GM18909 (cell line): ENCODE results near the gene GNG4.
"Not testable (repeated sequence)": the region's sequence is repeated elsewhere in the genome, so short reads cannot be mapped to it uniquely, and the experiment has no call there.

ENCODE experiments used
- ATAC-seq: cut with Tn5 transposase; IDR thresholded peaks from one replicate; pipeline ENCODE4 v1.9.1; 2021; ENCODE audit warnings: mild to moderate bottlenecking; ENCODE audit not compliant: unreplicated experiment, poor library complexity

Gene GNG4

DNA sequence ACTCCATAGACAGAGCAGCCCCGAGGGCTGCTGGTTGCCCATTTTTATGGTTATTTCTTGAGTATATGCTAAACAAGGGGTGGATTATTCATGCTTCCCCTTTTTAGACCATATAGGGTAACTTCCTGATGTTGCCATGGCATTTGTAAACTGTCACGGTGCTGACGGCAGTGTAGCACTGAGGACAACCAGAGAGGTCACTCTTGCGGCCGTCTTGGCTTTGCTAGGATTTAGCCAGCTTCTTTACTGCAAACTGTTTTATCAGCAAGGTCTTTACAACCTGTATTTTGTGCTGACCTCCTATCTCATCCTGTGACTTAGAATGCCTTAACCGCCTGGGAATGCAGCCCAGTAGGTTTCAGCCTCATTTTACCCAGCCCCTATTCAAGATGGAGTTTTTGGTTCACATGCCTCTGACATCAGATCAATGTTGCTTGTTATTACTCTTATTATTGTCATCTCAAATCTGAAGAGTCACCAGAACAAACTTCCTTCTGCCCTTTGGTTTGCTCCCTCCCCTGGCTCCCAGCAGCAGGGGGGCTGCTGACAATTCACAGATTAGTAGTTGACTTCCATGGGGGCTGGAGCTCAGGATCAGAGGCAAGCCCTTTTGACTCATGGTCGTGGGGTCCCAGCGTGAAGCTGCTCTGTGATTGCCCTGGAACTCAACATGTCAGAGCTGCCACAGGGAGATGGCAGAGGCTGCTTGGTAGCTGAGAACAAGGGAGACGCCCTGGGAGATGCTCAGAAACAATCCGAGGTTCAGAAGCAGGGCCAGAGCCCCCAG lies 103.0 kb downstream of the GNG4 start:
- not testable (repeated sequence) for ATAC-seq

DNA sequence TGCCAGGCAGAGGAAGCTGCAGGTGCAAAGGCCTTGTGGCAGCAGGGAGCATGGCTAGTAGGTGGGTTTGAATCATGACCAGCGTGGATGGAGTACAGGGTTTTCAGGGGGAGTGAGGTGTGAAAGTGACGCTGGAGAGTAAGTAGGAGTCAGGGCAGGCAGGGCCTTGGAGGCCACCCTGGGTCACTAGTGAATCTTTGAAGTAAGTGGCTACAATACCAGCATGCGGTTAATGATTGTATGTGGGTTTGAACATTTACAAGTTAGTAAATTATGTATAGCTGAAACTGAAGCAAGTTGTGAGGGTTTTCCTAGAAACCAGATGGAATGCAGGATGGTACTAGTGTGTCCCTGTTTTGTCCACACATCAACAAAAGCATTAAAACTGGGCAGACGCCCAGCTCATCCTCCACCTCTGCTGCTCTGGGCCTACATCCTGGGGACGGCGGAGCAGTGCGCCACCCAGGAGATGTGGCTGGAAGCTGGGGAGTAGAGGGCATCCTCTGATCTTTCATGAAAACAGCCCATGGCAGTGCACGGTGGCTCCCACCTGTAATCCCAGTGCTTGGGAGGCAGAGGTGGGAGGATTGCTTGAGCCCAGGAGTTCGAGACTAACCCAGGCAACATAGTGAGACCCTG lies 104.2 kb downstream of the GNG4 start:
- ATAC-seq, result no peak

DNA sequence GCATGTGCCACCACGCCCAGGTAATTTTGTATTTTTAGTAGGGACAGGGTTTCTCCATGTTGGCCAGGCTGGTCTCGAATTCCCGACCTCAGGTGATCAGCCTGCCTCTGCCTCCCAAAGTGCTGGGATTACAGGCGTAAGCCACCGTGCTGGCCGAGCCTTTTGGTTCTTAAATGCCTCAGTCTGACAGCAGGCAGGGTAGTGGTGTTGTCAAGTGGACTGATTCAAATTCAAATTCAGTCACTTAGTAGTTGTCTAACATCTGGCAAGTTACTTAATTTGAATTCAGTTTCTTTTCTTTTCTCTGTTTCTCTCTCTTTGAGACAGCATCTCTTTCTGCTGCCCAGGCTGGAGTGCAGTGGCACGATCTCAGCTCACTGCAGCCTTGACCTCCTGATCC lies 106.7 kb downstream of the GNG4 start:
- ATAC-seq, result not testable (repeated sequence)

DNA sequence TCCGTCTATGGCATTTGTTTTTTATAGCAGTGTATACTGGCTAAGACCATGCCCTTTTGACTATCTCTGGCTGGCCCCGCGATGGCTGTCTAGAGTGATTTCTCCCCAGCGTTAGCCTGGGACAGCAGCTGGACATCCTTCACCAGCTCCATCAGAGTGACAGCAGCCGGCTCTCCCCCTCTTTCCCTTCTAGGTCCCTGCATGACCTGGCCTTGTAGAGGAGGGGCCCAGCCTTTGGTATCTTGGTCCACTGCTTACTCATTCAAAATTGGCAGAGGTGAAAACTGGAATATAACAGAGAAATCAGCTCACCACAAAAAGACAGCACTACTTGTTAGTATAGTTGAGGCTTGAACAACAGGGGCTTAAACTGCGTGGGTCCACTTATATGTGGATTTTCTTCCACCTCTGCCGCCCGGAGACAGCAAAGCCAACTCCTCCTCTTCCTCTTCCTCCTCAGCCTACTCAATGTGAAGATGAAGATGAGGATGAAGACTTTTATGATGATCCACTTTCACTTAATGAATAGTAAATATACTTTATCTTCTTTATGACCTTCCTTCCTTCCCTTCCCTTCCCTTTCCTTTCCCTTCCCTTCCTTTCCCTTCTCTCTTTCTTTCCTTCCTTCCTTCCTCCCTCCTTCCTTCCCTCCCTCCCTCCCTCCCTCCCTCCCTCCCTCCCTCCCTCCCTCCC lies 116.0 kb downstream of the GNG4 start:
- no peak for ATAC-seq

DNA sequence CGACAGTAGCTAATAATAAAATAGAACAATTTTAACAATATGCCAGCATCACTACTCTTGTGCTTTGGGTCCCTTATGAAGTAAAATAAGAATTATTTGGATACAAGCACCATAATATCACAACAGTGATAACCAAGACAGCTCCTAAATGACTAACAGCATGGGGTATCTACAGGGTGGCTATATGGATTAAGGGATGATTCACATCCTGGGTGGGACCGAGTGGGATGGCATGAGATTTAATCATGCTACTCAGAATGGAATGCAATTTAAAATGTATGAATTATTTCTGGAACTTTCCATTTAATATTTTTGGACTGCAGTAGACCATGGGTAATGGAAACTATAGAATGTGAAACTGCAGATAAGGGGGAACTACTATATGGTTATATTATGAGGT lies 117.2 kb downstream of the GNG4 start:
- no peak for ATAC-seq

DNA sequence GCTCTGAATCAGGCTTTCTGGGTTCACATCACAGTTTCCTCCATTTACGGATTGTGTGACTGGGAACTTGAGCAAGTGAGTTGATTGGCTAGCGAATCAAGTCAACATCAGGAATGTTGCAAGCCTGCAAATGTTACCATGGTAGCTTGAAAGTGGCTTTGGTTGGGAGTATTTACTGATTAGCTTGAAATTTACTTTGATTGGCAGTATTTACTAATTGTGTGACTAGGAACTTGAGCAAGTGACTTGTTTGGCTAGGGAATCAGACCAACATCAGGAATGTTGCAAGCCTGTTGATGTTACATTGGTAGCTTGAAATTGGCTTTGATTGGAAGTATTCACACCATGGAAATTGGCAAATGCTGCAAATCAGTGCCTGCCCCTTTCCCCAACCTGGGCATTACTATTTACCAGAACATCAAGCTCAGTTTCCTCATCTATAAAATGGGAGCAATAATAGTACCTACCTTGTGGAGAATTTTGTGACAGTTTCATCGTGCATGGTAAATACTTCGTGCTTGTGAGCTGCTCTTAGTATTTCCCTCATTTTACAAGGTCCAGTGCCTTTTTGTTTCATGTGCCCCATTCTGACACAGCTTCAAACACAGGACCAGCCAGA lies 122.3 kb downstream of the GNG4 start:
- no peak for ATAC-seq

DNA sequence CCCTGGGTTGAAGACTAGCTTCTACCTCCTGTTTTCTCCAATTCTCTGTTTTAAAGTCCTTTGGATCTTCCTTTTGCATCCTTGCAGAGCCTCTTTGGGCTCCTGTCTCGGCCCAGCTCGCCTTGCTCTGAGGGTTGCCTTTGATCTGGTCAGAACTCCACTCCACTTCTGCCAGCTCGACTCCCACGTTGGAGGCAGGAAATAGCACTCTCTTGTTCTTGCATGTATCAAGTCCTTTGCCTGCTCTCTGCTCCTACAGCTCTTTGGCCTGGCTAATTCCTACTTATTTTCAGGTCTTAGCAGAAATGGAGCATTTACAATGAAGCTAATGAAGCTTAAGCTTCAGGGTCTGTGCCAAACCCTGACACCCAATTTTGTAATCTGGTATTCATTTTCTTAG lies 124.3 kb downstream of the GNG4 start:
- no peak for ATAC-seq

DNA sequence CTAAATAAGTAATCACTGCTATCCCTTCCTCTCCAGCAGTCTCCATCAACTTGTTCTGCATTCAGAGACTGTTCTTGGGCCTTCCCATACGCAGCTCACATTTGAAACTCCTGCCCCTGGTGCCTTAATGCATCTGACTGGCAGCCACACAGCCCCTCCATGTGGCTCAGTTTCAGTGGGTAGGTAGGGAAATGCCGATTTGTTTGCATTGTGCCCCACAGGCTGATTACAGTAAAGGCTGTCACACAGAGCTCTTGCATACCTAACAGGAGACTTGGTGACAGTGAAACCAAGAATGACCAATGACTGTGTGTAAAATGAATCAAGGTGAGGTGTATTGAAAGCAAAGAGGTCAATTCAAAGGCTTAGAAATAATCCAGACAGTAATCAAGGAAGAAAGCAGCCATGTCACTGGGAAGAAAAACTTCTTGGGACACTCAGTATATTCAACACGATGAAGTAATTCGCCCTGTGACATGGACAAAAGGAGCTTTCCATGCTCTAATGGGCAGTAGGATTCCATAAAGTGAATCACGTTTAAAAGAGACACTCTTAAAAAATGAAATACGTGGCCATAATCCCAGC lies 132.6 kb downstream of the GNG4 start:
- ATAC-seq, result no peak

DNA sequence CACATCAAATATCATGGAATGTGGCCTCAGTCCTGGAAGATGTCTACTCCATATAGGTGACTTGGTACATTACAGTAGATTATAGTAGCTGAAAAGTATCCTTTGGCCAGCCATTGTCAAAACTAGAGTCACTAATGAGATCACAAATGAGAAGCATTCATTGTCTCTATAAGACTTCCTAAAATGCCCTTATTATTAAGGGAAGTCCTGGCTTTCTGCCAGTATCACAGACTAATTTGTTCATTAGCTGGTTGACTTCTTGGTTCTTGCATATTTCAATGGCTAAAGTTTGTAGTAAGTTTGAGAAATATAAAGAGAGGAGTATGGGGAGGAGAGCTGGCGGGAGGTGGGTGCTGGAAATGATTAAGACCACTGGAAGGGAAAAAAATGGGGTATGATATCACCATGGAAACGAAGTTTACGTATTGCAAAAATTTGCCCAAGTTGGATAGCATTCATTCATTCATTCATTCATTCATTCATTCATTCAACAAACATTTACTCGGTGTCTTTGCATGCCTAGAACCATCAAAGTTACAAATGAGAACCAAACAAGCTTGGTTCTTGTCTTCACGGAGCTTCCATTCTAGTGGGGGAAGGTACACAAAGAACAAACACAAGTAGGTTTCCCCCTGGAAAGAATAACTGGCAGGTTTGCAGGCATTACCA lies 133.6 kb downstream of the GNG4 start:
- no peak for ATAC-seq

DNA sequence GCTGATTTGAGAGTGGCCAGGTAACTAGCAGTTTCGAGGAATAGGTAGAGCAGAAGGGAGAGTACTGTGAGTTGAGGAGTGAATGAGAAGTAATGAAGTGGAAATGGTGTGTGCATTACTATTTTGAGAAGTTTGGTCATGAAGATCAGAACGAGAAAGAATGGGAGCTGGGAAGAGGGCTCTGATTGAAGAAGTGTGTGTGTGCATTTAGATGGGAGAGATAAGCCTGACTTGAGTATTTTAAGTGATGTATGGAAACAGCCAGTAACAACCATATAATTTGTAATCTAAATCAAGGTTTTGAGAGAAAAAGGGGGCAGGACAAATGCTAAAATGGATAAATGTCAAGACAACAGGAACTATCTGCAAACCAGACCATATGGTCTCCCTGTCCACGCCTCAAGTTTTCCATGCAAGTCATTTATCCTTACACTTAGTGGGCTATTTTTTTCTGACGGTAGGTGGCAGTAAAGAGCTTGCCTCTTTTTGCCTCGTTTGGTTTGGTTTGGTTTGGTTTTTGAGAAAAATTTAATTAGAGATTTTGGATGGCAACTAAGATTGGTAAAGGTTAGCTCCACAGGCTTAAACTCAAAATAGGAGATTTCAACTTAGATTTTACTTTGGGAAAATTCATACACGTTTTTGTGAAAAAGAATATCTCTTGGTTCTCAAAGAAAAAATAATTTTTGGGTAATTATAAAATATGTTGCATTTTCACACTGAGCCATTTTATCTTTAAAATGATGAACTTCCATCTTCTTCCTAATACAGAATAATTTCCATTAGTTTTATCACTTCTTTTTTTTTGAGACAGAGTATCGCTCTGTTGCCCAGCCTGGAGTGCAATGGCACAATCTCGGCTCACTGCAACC lies 135.9 kb downstream of the GNG4 start:
- no peak for ATAC-seq

DNA sequence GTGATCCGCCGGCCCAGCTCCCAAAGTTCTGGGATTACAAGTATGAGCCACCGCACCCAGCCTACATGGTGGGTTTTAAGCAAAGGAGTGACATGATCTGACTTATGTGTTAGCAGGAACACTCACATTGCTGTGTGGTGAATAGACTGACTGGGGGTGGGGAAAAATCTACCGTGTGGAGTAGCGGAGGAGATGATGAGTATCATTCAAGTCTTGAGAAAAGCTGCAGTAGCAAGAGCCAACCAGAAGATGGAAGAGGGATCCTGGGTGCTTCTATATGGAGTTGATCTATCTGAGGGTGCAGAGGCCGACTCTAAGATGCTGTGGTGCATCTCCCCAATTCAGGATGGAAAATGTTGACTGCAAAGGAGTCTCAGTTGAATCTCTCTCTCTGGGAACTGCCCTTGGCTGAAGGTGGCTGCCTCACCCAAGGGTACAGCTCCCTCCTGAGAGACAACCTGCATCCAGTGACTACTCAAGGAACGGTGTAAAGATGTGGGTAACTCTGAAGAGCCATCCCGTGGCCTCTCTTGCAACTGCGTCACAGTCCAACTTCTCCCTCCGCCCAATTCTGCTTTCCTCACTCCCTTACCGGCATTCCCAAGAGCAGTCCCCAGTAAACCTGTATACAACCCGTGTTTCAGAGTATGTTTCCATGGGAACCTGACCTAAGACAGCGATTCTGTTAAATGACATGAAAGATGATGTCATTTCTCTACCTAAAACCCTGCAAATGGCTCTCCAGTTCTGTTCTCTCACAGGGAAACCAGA lies 137.9 kb downstream of the GNG4 start:
- no peak for ATAC-seq

DNA sequence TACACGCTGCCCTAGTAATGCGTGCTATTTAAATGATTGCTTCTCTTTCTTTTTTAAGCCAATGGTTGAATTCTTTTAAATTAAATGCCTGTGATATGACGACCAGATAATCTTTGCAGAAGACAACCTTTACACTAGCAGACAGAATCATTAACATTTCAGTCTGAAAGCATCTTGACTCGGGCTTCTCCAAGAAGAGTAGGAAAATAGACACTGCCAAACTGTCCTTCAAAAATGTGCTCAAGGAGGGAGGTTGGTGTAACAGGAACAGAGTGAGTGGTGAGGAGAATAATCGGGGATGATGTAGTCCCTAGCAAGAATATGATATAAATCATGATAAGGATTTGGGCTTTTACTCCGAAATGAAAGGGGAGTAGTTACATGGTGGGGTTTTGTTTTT lies 138.8 kb downstream of the GNG4 start:
- ATAC-seq, result no peak

DNA sequence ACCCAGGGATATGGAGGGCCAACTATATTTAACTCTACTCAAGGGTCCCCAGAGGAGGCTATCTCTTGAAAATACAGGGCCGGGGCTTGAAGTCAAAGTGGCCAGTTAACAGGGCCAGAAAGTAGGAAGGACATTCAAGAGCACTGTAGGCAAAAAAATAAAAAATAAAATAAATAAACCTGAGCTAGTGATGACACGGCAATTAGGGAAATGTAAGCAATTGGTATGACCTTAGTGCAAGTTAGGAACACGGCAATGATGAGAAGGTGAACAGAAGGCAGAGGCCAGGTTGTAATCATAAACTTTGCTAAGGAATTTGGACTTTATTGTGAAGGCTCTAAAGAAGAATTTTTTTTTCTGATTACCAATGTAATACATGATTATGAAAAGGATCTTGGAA lies 142.0 kb downstream of the GNG4 start:
- ATAC-seq, result no peak

DNA sequence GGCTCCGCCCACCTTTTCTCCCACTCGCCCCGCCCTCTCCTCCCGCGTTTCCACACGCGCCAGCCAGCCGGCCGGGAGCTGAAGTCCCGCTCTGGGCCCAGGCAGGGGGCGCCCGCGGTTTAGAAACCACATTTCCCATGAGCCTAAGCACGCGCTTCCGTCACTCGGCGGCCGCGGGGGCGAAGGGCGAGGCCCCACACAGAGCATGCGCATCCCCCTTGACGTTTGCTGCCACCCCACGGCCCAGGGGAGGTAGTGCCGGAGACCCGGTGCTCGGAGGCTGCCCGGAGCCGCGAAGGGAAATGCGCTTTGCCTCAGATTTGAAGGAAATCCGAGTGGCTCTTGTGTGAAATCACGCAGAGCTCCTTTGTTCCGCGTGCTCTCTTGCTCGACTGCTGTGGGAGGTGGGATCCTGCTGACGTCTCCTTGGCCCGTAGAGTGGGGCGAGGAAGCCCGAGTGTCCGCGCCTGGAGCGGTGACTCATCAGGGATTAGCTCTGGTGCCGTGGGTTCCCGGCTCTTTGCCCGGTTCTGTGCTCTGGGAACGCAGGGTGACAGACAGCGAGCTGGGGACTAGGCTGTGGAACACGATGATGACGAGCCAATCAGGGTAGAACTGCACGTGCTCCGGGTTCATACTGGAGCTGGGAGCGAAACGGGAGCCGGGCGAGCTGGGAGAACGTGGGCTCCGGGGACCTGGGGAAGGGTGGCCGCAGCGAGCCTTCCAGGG lies 144.9 kb downstream of the GNG4 start:
- ATAC-seq, result peak; percentile 83

DNA sequence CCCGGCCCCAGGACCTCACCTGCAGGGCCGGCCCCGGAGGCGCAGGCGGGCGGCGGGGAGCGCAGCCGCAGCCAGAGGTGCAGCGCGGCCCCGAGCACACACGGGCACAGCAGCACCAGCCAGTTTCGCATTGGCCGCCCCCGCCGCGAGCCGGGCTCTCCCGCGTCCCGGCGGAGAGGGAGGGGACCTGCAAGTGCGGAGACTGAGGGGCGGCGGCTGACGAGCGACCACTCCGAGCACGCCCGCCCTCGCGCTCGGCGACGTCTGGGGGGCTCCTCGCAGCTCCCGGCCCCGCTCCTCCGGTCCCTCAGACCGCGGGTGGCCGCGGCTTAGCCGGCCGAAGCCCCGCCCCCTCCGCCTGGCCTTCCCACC lies 145.5 kb downstream of the GNG4 start, which contains the start of gene B3GALNT2:
Gene B3GALNT2, minus strand, starts transcription at position 331 of the 372 bp plus-strand sequence. Its CDS starts 200 bp downstream, at position 131.
- ATAC-seq, result peak; percentile 50

DNA sequence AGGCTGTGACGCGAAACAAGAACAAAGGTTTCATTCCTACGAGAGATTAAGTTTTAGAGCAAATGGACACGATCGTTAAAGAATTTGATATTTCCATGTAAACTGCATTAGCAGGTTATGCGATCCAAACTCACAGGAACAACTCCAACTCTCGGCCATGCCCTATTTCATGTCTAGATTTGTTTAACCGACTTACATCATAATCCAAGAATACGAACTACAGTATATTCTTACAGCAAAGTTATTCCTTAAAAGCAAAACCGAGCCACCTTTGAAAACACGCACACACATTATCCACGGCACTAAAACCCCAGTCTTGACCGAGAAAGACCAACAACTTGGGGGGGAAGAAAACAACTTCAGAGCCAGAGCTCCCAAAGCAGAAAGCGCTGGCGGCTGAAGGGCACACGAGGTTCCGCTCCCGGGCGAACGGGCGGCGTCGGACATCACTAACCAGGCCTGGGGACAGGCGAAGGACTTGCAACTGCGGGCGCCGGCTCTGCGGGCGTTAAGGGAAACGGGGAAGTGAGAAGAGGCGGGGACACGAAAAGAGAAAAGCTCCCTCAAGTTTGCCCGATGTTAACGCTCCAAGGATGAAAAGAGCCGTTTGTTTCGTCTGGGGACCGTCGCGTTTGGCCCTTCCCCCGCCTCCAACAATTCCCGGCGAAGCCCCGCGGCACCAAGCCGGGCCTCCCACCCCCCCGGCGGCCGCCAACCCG lies 146.0 kb downstream of the GNG4 start:
- ATAC-seq, result peak; percentile 8
